Stimulated activated CD4-positive, alpha-beta T cell treated with anti-CD3 and anti-CD28 coated beads, Interleukin-1b, Interleukin-23, amount 100 ng/mL, for 24 hours (primary cell): ENCODE data around the gene SCCPDH.
"Not testable (repeated sequence)": the region's sequence is repeated elsewhere in the genome, so short reads cannot be mapped to it uniquely, and the experiment has no call there.

Experiments used
- DNase-seq, 4 experiments: peaks; one replicate each; pipeline ENCODE4 v3.0.0-alpha.2; 2020; ENCODE audit warnings: low read depth in 4 of 4, low spot score in 1 of 4

The SCCPDH gene

DNA sequence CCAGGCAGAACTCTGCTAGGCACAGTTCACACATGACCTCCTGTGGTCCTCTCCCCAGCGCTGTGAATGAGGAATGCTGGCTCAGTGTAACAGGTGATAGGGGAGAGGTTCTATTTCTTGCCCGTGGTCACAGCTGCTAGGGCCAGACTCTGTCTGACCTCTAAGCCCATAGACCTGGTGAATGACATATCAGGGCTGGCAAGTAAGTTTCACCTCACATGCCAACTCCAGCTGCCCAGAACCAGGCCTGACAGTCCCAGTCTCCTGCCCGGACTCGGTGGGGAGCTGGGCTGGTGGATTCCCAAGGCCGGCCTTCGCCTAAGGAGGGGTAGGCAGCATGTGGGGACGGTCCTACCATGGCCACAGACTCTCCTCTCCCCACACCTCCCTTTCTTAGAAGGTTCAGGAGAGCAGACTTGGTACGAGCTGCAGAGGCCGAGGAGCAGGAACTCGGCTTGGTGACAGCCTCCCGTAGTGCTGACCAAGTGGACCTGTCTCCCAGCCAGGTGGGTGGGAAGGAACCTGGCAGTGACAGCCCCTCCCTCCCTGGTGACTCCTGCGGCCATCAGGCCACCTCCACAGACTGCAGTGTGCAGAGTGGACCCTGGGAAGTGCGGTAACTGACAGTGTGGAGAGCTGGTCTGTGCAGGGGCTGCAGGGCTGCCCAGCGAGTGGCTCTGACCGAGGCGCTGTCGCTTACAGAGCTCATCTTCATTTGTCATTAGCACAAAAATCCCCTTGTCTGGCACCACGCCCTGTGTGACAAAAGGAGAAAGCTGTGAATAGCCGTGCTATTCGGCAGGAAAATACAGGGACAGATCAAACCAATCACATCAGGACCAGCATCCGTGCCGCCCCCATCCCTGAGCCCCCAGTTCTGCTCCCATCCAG lies 74.6 kb downstream of the SCCPDH start:
- DNase-seq, result no peak

DNA sequence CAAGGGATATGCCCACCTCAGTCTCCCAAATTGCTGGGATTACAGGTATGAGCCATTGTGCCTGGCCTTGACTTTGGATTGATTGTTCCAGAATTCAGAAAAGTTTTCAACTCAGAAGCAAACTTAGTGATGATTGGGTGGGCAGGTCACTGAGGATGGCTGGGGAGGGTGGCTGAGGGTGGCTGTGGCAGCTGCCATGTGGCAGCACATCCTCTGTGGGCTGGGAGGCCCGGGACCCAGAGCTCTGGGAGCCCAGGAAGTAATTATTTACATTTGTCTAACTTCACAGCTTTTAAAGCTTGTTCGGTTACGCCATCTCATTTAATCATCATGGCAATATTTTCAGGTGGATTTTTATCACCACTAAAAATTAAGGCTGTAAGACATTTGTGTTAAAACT lies 76.1 kb downstream of the SCCPDH start:
- no peak for DNase-seq

DNA sequence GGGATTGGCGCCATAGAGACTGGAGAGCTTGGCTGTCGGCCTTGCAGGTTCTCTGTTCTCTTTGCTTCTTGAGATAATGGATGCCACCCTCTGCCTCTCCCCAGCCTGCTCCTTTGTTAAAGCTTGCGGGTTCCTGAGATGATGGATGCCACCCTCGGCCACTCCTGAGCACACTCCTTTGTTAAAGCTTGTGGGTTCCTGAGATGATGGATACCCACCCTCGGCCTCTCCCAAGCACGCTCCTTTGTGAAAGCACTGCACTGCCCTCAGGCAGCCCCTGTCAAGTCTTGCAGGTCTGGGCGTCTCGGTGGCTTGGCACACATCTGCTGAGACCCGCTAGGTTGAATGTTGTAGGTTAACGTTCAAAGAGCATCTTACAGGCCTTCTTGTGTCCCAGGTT lies 76.5 kb downstream of the SCCPDH start:
- no peak for DNase-seq

DNA sequence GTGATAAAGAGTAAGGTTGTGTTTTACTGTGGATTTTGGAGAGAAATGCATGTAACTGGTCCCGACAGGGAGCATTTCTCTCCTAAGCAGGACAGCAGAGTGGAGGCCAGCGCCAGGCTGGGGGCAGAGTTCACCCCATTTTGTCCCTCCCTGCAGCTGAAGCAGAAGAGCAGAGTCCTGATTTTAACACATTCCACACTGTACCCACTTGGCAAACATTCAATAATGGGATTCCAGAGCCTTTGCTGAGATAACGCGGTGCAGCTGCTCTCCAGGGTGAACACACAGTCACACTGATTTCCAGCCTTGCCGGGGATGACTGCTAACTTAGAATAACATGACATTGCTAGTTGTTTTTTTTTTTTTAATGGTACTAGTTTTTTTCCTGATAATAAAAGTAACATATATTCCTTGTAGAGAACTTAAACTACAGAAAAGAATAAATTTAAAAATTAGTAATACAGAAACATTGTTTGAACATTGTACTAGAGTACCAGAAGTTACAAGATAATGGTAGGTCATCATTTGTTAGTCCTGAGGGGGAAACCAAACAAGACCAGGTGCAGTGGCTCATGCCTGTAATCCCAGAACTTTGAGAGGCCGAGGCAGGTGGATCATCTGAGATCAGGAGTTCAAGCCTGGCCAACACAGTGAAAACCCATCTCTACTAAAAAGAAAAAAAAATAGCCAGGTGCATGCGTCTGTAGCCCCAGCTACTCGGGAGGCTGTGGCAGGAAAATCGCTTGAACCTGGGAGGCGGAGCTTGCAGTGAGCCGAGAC lies 77.2 kb downstream of the SCCPDH start:
- DNase-seq, result no peak

DNA sequence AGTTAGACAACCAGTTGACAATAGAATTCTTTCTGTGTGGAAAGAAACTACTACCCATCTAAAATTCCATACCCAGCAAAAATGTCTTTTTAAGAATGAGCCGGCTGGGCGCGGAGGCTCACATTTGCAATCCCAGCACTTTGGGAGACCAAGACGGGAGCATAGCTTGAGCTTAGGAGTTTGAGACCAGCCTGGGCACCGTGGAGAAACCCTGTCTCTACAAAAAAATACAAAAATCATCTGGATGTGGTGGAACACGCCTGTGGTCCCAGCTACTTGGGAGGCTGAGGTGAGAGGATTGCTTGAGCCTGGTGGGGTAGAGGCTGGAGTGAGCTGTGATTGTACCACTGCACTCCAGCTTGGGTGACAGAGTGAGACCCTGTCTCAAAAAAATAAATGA lies 79.2 kb downstream of the SCCPDH start:
- DNase-seq, result no peak

DNA sequence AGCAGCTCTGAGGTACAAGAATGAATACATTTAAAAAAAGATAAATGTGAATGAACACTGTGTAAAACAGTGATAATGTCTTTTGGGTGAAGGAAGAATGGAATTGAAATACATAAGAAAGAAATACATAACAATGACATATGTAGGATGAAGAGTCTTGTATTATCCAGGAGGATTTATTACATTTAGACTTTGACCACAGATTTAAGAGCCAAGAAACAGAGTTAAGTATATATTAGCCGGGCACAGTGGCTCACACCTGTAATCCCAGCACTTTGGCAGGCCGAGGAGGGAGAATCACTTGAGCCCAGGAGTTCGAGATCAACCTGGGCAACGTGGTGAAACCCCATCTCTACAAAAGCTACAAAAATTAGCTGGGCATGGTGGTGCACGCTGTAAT lies 79.7 kb downstream of the SCCPDH start:
- no peak for DNase-seq

DNA sequence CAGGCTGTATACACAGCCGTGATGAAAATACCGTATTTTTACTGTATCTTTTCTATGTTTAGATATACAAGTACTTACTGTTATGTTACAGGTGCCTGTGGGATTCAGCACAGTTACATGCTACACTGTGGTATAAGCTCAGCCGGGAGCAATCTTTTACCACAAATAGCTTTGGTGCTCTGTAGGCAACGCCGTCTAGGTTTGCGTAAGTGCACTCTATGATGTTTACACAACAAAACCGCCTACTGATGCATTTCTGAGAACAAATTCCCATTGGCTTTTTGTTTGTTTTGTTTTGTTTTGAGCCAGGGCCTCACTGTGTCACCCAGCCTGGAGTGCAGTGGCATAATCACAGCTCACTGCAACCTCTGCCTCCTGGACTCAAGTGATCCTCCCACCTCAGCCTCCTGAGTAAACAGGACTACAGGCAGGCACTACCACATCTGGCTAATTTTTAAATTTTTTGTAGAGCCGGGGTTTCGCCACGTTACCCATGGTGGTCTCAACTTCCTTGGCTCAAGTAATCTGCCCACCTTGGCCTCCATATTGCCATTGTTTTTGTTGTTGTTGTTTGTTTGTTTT lies 81.0 kb downstream of the SCCPDH start:
- DNase-seq, result no peak

DNA sequence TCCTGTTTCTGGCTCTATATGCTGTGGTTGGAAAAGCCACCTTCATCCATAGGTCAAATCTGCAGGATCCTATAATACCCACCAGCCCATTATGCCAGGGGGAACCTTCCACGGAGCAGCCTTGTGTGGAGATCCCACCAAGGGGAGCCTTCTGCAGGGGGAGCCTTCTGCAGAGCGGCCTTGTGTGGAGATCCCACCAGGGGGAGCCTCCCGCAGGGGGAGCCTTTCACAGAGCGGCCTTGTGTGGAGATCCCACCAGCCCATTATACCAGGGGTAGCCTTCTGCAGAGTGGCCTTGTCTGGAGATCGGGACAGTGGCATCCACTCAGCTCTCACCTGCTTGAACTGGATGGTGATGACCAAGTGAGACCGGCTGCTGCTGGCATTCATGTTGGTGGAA lies 85.3 kb downstream of the SCCPDH start:
- no peak for DNase-seq

DNA sequence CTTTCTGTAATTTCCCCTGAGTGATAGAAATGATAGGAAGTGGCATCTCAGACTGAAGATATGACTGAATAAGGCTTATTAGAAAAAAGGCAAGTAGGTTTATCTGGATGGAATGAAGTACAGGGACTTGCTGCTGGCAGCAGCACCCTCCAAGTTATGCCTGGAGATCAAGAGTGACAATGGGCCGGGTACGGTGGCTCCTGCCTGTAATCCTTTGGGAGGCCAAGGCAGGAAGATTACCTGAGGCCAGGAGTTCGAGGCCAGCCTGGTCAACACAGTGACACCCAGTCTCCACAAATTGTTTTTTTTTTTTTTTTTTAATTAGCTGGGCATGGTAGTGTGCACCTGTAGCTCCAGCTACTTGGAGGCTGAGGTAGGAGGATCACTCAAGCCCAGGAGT lies 87.8 kb downstream of the SCCPDH start:
- no peak for DNase-seq

DNA sequence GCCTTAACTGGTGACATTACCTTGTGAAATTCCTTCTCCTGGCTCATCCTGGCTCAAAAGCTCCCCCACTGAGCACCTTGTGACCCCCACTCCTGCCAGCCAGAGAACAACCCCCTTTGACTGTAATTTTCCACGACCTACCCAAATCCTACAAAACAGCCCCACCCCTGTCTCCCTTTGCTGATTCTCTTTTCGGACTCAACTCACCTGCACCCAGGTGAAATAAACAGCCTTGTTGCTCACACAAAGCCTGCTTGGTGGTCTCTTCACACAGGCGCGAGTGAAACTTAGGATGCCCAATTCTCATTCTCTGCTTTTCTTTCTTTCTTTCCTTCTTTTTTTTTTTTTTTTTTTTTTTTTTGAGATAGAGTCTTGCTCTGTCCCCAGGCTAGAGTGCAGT lies 89.1 kb downstream of the SCCPDH start:
- not testable (repeated sequence) for DNase-seq

DNA sequence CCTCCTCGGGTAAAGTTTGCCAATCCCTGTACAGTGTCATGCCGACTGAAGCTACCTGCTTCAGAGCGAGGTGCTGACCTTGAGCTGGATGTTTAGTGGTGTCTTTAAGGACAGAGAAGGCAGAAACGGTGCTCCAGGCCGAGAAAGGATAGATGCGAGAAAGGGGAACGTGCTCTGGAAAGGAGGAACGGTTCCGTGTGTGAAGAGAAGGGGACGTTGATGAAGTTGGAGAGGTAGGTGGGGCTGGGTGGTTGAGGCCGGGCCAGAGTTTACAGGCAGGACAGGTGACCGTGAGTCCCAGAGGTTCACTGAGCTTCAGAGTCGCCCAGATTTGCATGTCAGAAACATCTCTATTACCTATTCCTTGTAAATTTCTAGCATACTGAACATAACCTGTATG lies 90.7 kb downstream of the SCCPDH start:
- DNase-seq, result no peak

DNA sequence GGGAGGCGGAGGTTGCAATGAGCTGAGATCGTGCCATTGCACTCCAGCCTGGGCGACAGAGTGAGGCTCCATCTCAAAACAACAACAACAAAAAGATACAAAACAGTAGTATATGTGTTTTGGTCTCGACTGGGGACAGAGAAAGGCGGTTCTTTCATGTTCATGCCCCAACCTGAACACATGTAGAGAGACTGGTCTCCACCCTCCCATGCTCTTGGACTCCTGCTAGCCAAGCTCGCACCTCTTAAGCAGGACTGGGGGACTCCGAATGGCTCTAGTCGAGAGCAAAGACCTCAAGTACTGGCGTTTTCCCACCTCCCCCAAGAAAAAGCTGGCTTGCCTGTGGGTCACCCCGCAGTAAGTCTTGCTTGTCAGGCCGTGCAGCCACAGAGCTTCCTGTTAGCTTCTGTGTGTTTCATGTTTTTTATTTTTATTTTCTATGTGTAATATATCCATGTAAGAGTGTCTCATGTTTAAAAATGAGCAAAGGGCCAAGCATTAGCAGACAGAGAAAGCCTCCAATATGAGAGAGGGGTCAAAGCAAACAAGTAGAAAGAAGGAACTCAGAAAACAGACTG lies 91.6 kb downstream of the SCCPDH start:
- DNase-seq, result no peak
